Measurements from ENCODE around the gene C1QTNF1.

C1QTNF1 gene

DNA sequence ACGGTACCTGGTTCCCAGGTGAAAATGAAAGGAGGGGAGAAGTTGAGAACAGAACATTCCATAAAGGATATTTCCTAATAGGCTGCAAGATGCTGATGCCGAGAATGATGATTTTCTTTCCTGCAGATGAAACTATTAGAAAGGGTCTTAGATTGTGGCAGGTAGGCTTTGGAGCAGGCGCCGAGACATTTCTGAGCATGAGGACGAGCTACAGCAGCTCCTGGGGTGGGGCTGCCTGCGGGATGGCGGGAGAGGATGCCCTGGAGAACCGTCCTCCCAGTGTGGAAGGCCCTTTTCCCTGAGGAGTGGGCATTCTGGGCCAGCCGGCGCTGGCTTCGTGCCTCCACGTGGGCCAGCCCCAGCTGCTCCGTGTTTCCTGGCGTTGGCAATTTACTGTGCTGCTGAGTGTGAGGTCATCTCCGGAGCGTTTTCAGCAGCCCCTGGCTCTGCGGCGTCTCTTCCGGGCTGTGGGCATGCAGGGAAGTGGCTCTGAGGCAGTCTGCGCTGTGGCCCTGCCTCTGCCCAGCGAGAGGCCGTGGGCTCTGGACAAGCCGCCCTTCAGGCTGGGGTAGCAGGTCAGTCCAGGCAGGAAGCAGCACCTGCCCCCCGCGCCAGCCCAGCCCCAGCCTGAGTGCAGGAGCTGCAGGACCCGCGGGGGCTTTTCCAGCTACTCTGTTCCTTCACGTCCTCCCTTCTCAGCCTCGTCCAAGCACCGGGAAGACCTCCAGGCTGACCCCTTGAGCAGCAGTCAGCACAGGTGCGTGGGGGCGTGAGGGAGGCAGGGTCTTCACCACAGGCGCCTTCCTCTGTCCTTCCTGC, 62.8 kb downstream of the C1QTNF1 start:
- TF ChIP-seq, protein P1, sequence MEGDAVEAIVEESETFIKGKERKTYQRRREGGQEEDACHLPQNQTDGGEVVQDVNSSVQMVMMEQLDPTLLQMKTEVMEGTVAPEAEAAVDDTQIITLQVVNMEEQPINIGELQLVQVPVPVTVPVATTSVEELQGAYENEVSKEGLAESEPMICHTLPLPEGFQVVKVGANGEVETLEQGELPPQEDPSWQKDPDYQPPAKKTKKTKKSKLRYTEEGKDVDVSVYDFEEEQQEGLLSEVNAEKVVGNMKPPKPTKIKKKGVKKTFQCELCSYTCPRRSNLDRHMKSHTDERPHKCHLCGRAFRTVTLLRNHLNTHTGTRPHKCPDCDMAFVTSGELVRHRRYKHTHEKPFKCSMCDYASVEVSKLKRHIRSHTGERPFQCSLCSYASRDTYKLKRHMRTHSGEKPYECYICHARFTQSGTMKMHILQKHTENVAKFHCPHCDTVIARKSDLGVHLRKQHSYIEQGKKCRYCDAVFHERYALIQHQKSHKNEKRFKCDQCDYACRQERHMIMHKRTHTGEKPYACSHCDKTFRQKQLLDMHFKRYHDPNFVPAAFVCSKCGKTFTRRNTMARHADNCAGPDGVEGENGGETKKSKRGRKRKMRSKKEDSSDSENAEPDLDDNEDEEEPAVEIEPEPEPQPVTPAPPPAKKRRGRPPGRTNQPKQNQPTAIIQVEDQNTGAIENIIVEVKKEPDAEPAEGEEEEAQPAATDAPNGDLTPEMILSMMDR (IDR thresholded peaks at IDR 0.05; ENCODE audit: low read depth, low read length, missing control alignments), result no peak
- no peak overlapping the region for H3K4me3 ChIP-seq (replicated peaks; ENCODE audit: low read depth, low read length)
- DNase-seq (ENCODE audit: extremely low read depth, low read depth), result no peak

DNA sequence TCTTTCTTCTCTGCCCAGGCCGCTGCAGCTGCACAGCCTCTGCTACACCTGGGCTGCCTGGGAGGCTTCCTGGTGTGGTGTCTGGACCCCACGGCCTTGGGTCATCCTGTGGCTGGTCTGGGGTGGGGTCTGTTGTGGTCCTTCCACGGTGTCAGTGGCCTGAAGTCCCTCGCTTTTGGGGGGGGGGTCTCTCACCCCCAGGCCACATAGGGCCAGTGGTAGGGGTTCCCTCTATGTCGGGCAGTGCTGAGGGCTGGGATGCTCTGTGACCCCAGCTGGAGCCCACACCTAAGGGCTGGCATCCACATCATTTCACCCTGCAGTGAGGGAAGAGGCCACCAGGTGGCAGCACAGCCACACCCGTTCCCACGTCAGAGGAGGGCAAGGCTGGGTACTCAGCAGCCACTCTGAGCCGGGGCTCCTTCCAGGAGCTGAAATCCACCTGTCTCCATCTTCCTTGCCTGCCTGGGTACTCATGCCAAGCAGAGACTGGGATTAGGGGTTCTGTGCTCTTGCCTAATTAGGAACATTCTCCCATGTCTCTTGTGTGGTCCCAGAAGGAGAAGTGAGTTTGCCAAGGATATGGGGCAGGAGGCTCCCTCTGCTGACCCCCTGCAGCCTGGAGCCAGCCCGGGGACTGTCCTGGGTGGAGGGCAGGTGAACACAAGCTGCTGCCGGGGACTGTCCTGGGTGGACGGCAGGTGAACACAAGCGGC, 63.6 kb downstream of the C1QTNF1 start:
- H3K4me3 ChIP-seq (replicated peaks; ENCODE audit: low read depth, low read length), result no peak overlapping the region
- TF ChIP-seq, protein P1 (IDR thresholded peaks at IDR 0.05; ENCODE audit: low read depth, low read length, missing control alignments), result peak; percentile 92
- DNase-seq (ENCODE audit: extremely low read depth, low read depth), result peak; percentile 16

DNA sequence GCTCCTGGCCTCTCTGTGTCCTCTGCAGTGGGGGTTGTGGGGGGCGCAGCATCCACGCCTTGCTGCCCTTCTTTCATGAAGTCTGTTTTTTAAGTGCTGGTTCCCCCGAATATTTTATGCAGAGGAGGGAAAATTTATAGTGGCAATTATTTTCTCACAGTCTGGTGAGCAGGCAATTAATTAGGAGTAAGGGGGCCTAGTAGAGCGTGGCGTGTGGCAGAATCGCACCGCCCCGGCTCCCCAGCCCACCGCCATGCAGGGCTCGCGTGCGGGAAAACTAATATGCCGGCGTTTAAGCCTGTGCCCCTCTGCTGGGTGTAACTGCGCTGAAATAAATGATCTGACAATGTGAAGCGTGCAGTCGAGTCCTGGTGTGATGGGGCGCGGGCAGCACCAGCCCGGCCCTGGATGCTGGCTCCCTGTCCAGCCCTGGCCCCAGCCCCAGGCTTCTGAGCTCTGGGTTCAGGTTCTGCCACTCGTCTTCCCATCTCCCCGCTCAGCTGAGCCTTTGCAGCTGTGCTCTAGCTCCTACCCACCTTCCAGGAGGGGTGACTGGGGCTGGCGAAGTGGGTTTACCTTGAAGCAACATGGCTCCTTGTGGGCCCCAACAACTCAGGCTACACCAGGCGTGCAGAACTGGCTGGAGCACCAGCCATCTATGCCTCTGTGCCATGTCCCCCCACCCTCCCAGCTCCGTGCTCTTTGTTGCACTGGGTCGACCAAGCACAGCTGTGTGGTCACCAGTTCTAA, 64.5 kb downstream of the C1QTNF1 start:
- no peak for DNase-seq (ENCODE audit: extremely low read depth, low read depth)
- no peak overlapping the region for H3K4me3 ChIP-seq (replicated peaks; ENCODE audit: low read depth, low read length)
- TF ChIP-seq, protein P1 (IDR thresholded peaks at IDR 0.05; ENCODE audit: low read depth, low read length, missing control alignments), result no peak

DNA sequence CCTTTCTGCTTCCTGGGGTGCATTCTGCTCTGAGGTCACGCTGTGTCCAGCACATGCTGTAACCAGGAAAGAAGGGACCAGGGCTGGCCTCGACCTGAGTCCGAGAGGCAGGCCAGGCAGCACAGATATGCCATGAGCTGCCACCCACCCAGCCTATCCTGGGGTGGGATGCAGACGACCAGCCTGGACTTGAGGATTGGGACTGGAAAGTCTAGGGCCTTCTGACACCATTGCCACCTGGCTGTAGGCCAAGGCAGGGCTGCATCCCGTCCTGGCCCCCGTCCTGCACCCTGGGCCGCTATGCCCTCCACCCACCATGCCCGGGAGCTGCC, 65.0 kb downstream of the C1QTNF1 start:
- no peak overlapping the region for H3K4me3 ChIP-seq (replicated peaks; ENCODE audit: low read depth, low read length)
- no peak for DNase-seq (ENCODE audit: extremely low read depth, low read depth)
- TF ChIP-seq, protein P1 (IDR thresholded peaks at IDR 0.05; ENCODE audit: low read depth, low read length, missing control alignments), result no peak

DNA sequence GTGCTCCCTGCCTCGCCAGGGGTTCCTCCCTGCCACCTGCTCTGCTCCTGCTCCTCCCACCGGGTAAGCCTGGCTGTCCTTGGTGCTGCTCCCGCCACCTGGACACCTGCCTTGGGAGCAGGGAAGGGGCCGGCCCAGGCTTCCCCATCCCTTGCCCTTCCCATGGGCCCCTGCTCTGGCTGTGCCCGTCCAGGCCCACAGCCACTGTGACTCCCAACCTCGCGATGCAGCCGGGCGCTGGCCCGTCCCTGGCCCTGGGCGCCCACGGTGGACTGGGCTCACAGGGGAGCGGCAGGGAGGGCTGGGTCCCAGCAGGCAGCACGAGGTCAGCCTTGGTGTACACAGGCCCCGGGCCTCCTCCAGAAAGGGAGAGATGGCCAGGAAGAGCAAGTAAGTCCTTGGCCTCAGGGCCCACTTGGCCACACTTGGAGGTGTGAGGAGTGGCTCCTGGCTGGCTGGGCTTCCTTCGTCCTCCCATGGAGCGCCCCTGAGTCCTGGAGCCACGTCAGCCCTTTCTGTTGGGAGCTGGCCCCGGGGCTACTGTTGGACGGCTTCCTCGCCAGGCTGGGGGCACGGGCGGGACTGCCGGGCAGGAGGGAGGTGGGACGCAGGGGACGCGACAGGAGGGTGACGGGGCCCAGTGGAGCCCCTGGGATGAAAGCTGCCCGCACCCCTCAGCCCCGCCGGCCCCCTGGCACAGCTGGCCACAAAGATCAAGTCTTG, 65.9 kb downstream of the C1QTNF1 start:
- H3K4me3 ChIP-seq (replicated peaks; ENCODE audit: low read depth, low read length), result no peak overlapping the region
- DNase-seq (ENCODE audit: extremely low read depth, low read depth), result no peak
- TF ChIP-seq, protein P1 (IDR thresholded peaks at IDR 0.05; ENCODE audit: low read depth, low read length, missing control alignments), result no peak

DNA sequence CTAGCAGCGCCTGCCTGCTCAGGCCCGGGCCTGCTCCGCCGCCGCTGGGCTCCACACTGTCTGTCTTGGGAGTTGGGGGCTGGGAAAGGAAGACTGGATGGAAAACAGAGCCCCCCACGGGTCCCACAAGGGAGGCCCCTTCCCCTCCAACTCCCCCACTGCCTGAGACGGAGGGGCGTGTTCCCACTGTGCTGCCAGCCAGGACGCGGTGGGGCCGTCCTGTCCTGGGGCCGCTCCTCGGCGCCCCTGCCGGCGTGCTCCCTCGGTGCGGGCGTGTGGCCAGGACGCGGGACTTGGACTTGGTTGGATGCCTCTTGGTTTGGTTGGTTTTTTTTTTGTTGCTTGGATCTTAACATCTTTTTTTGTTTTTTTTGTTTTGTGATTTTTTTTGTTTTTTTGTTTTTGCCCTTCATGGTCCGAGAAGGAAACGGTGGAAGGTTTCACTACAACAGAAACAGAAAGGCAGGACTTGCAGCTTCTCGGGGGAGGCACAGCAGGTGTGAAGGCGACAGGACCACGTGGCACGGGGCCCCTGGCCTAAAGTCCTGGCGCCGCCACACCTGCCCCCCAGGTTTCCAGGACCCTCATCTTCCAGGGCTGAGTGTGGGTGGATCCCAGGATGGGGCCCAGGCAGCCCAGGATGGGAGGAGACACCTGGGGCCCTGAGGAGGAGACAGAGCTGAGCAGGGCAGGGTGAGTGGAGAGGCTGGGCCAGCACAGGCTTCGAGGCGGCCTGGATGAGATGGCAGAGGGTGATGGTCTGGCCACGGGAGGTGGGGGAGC, 66.7 kb downstream of the C1QTNF1 start:
- no peak for DNase-seq (ENCODE audit: extremely low read depth, low read depth)
- no peak overlapping the region for H3K4me3 ChIP-seq (replicated peaks; ENCODE audit: low read depth, low read length)
- TF ChIP-seq, protein P1 (IDR thresholded peaks at IDR 0.05; ENCODE audit: low read depth, low read length, missing control alignments), result peak; percentile 32
